ENCODE results near the gene AARSD1.
A peak's percentile ranks its signal among the peaks of the same experiment; 100 is the strongest.
"Not testable (repeated sequence)": the region's sequence is repeated elsewhere in the genome, so short reads cannot be mapped to it uniquely, and the experiment has no call there.

AARSD1 gene

GRCh38 chr17:42964161-42964932, at the start of gene AARSD1:
Gene AARSD1, minus strand, starts transcription at chr17:42964454. Its CDS starts 14 bp downstream, at chr17:42964440.
- peak; percentile 85 for DNase-seq

DNA sequence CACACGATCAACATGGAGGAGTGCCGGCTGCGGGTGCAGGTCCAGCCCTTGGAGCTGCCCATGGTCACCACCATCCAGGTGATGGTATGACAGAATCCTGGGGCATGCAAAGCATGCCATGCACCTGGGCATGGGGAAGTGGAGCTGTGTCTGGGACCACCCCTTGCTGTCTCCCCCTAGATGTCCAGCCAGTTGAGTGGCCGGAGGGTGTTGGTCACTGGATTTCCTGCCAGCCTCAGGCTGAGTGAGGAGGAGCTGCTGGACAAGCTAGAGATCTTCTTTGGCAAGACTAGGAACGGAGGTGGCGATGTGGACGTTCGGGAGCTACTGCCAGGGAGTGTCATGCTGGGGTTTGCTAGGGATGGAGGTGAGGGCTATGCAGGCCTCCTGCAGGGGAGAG, 49.0 kb upstream of the AARSD1 start:
- no peak for DNase-seq

GRCh38 chr17:43011728-43012472, 47.6 kb upstream of the AARSD1 start:
- DNase-seq, result no peak

GRCh38 chr17:43010667-43011308, 46.5 kb upstream of the AARSD1 start:
- no peak for DNase-seq

DNA sequence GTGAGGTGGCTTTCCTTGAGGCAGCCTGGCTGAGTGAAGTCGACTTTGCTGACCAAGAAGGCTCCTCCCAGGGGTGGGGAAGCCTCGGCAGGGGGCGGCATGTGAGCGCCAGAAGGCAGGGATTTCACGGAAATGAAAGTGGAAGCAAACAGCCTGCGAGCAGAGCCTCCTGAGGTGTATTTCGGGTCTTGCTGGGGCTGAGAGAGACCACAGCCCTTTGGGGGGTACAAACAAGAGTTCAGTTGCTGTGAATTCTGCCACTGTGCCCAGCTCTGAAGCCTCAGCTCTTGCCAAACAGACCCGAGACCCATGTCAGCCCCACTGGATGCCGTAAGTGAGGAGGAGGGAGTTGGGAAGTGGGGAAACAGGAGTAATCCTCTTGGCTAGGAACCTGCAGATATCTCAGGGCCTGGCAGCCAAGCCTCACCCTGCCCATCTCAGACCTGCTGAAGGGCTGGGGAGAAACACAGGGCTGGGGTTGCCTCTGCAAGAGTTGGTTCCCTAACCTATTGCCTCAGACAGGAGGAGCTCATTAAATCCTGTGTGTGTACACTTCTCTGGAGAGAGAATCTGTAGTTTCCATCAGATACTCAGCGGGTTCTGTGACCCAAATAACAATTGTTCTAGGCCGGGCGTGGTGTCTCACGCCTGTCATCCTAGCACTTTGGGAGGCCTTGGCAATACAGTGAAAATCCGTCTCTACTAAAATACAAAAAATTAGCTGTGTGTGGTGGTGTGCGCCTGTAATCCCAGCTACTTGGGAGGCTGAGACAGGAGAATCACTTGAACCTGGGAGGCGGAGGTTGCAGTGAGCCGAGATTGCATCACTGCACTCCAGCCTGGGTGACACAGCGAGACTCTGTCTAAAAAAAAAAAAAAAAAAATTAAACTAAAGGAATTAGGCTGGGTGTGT, 42.6 kb upstream of the AARSD1 start, which contains the start of gene IFI35:
IFI35 (plus strand) TSS at position 146 of the 913 bp plus-strand sequence; CDS start at position 310, 164 bp downstream.
- DNase-seq, result peak; percentile 83

DNA sequence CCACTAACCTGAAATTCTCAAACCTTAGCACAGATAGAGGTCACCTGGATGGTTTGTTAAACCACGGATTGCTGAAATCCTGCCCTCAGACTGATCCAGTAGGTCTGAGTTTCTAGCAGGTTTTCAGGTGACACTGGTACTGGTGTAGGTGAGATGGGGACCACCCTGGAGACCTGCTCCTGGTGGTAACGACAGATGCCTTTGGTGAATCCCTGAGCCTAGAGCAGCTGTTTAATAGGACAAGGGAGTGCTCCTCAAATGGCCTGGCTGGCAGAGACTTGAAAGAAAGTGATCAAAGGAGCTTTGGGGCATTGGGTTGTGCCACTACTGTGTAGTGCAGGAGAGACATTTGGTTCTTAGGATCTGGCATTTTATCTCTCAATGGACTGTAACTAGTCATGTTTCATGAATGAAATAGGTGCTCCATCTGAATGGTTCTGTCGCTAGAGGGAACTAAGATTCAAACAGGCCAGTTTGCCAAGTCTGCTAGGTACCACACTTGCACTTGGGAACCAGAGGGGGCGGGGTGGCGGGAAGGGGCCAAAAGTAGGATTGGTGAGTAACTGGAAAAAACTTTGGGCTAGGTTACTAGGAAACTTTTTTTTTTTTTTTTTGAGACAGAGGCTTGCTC, 39.4 kb upstream of the AARSD1 start:
- no peak for DNase-seq

- DNase-seq, result not testable (repeated sequence)
Observed at GRCh38 chr17:43000894-43001293, 36.6 kb upstream of the AARSD1 start.

- no peak for DNase-seq
Observed at GRCh38 chr17:42999003-42999525, 34.8 kb upstream of the AARSD1 start.

DNA sequence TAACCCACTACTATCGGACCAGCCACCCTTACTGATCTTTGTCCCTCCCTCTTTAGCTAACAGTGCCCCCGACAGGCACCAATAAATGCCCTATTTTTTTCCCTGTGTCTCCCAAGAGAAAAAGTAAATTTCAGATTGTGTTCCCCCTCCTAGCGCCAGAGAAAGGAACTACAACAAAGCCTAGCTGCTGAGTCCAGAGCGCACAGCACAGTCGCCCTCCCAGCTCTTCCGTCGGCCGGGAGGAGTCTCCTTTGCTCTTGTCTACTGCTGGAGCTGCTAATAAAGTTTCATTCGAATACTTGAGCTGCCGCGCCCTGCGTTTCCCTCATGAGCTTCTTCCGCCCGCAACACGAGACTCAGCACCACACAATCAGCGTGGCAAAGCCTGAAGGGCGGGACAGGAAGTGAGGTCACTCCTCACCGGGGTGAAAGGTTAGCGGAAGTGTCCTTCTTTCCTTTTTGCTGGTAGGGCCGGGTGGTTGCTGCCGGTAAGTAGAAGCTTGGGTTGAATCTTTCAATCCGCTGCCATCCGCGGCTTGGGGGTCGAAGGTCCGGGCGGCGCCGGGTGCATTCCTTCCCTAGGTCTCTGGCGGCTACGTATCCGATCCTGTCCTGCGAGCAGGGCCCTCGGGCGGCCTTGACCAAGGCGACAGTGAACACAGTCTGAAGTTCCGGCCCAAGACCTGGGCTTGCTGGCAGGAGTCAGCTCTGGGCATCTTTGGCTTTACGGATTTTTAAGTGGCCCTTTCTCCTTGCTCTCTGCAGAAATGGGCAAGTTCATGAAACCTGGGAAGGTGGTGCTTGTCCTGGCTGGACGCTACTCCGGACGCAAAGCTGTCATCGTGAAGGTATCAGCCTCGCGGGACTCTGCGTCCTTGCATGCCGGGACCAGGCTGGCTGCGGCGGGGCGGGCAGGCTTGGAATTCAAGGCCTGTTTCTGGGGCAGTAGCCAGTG, 34.0 kb upstream of the AARSD1 start, which contains the start of gene RPL27:
RPL27 (plus strand) TSS at position 436 of the 955 bp plus-strand sequence; CDS start at position 768, 332 bp downstream.
- DNase-seq, result peak; percentile 98

DNA sequence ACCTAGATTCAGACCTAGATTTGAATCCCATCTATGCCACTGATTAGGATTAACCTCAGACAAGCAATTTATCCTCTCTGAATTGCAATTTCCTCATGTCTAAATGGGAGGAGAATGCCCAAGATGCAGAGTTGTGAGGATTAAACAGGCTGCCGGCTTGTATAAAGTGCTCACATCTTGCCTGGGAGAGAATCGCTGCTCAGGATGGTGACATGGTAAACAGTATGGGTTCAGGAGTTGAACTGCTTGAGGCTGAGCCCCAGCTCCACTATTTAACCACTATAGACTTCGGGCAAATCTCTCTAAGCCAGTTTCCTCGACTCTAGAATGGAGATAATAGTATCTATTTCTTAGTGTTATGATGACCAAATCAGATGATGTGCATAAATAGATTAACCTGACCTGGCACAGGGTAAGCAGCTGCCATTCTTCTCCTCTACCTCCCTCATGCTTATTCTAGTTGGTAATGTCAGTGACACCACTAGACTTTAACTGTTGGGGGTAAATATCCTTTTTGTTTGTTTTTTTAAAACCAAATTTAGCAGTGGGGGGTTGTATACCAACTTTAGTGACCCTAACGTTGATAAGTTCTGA, 33.2 kb upstream of the AARSD1 start:
- no peak for DNase-seq

- not testable (repeated sequence) for DNase-seq
Observed at GRCh38 chr17:42993913-42994312, 29.7 kb upstream of the AARSD1 start.

- no peak for DNase-seq
Observed at GRCh38 chr17:42992872-42993271, 28.6 kb upstream of the AARSD1 start.

DNA sequence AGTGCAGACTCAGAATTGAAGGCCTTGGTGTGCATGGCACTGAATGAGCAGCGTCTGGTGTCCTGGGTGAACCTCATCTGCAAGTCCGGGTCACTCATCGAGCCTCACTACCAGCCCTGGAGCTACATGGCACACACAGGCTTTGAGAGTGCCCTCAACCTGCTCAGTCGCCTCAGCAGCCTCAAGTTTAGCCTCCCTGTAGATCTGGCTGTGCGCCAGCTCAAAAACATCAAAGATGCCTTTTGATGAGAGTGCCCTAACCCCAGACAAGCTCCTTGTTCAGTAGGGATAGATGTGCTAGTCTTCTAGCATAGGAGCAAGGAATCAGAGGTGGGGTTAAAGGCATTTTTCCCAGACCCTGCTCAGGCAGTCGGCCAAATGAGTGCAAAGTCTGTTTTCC, 27.2 kb upstream of the AARSD1 start:
- no peak for DNase-seq

- DNase-seq, result no peak
Observed at GRCh38 chr17:42989726-42990652, 25.7 kb upstream of the AARSD1 start.

GRCh38 chr17:42989141-42989540, 24.9 kb upstream of the AARSD1 start:
- no peak for DNase-seq

DNA sequence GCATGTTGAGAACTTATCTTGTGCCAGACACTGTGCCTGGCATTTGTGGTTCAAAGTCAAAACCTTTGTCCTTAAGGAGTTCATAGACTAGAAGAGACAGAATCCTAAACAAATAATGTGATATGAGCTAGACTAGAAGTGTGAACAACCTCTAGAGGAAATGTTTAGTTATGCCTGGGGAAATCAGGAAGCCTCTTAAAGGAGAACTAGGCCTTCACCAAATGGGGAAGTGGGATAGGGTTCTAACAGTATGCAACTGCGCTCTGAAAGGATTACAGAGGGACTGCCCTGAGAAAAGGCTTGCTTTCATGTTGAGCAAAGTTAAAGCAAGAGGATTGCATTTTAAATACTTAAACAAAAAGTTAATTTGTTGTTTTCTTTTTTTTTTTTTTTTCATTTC, 21.0 kb upstream of the AARSD1 start:
- DNase-seq, result no peak

GRCh38 chr17:42982266-42982665, 18.0 kb upstream of the AARSD1 start:
- DNase-seq, result no peak

GRCh38 chr17:42980766-42981397, 16.6 kb upstream of the AARSD1 start:
- peak; percentile 62 for DNase-seq
